H9 (cell line): Measurements from ENCODE around the gene SRA1. TPM values are rescaled to one million over a fixed set of nuclear protein-coding genes. Genes with fewer than 3 reads are reported as not detected.

Experiments
- DNase-seq: peaks from one replicate; pipeline ENCODE4 v3.0.0-alpha.2; 2017
- H2AFZ ChIP-seq: one replicate; pipeline ENCODE4 v1.6.1; 2013; ENCODE audit warnings: mild to moderate bottlenecking, low read length, control low read depth, moderate library complexity
- H2AK5ac ChIP-seq: 2 replicates; pipeline ENCODE4 v1.6.1; 2013; ENCODE audit warnings: low read length, control low read depth, mixed read lengths; ENCODE audit not compliant: insufficient read length
- H2BK120ac ChIP-seq: one replicate; pipeline ENCODE4 v1.6.1; 2013; ENCODE audit warnings: low read depth, mild to moderate bottlenecking, low read length, control low read depth, inconsistent platforms; ENCODE audit not compliant: poor library complexity, severe bottlenecking
- H2BK12ac ChIP-seq: 2 replicates; pipeline ENCODE4 v1.6.1; 2013; ENCODE audit warnings: low read length, control low read depth, mixed read lengths, low read depth; ENCODE audit not compliant: insufficient read length
- H2BK15ac ChIP-seq: 2 replicates; pipeline ENCODE4 v1.6.1; 2013; ENCODE audit warnings: low read depth, low read length, control low read depth
- H2BK20ac ChIP-seq: one replicate; pipeline ENCODE4 v1.6.1; 2013; ENCODE audit warnings: low read depth, mild to moderate bottlenecking, low read length, control low read depth, inconsistent platforms; ENCODE audit not compliant: poor library complexity, severe bottlenecking
- H2BK5ac ChIP-seq: 2 replicates; pipeline ENCODE4 v1.6.1; 2013; ENCODE audit warnings: low read length, control low read depth, mixed read lengths; ENCODE audit not compliant: insufficient read length
- H3K14ac ChIP-seq: 2 replicates; pipeline ENCODE4 v1.6.1; 2013; ENCODE audit warnings: low read length, control low read depth; ENCODE audit not compliant: insufficient read depth
- H3K18ac ChIP-seq: 2 replicates; pipeline ENCODE4 v1.6.1; 2013; ENCODE audit warnings: low read depth, mild to moderate bottlenecking, mixed read lengths, low read length, control low read depth; ENCODE audit not compliant: insufficient read length
- H3K23ac ChIP-seq: 2 replicates; pipeline ENCODE4 v1.6.1; 2013; ENCODE audit warnings: low read length, control low read depth, mixed read lengths, low read depth; ENCODE audit not compliant: insufficient read length
- H3K23me2 ChIP-seq: 2 replicates; pipeline ENCODE4 v1.6.1; 2013; ENCODE audit warnings: low read depth, mild to moderate bottlenecking, mixed read lengths, low read length, control low read depth; ENCODE audit not compliant: insufficient read length, poor library complexity, severe bottlenecking
- H3K27ac ChIP-seq: 2 replicates; pipeline ENCODE4 v1.5.1; 2013; ENCODE audit warnings: low read length, control low read depth, mixed read lengths, low read depth; ENCODE audit not compliant: insufficient read length
- H3K27me3 ChIP-seq: 2 replicates; pipeline ENCODE4 v1.6.1; 2013; ENCODE audit warnings: low read length, control low read depth, inconsistent platforms; ENCODE audit not compliant: insufficient read depth
- H3K4ac ChIP-seq: 2 replicates; pipeline ENCODE4 v1.6.1; 2013; ENCODE audit warnings: low read depth, mild to moderate bottlenecking, control low read depth, inconsistent platforms, low read length, moderate library complexity
- H3K4me1 ChIP-seq: 2 replicates; pipeline ENCODE4 v1.6.1; 2013; ENCODE audit warnings: low read length, control low read depth, inconsistent platforms; ENCODE audit not compliant: insufficient read depth
- H3K4me2 ChIP-seq: 2 replicates; pipeline ENCODE4 v1.6.1; 2013; ENCODE audit warnings: low read length, control low read depth, mixed read lengths; ENCODE audit not compliant: insufficient read length, insufficient read depth
- H3K56ac ChIP-seq: 2 replicates; pipeline ENCODE4 v1.6.1; 2013; ENCODE audit warnings: low read depth, mild to moderate bottlenecking, mixed read lengths, low read length, control low read depth; ENCODE audit not compliant: insufficient read length
- H3K79me1 ChIP-seq: 2 replicates; pipeline ENCODE4 v1.6.1; 2013; ENCODE audit warnings: low read depth, mild to moderate bottlenecking, moderate library complexity, low read length, control low read depth, inconsistent platforms; ENCODE audit not compliant: insufficient read depth, poor library complexity, severe bottlenecking
- H3K79me2 ChIP-seq: 2 replicates; pipeline ENCODE4 v1.6.1; 2013; ENCODE audit warnings: low read length, control low read depth, inconsistent platforms; ENCODE audit not compliant: insufficient read depth
- H3K9ac ChIP-seq: 2 replicates; pipeline ENCODE4 v1.6.1; 2013; ENCODE audit warnings: low read length, control low read depth, mixed read lengths; ENCODE audit not compliant: insufficient read length; ENCODE audit errors: extremely low read depth
- H3K9me3 ChIP-seq: one replicate; pipeline ENCODE4 v1.6.1; 2013; ENCODE audit warnings: low read depth, low read length, inconsistent platforms; ENCODE audit not compliant: control insufficient read depth
- H3T11ph ChIP-seq: one replicate; pipeline ENCODE4 v1.6.1; 2013; ENCODE audit warnings: mild to moderate bottlenecking, low read length, control low read depth, inconsistent platforms
- H4K20me1 ChIP-seq: one replicate; pipeline ENCODE4 v1.6.1; 2013; ENCODE audit not compliant: control insufficient read depth, insufficient read length, insufficient read depth
- H4K5ac ChIP-seq: 2 replicates; pipeline ENCODE4 v1.6.1; 2013; ENCODE audit warnings: low read depth, mild to moderate bottlenecking, mixed read lengths, low read length, control low read depth; ENCODE audit not compliant: insufficient read length
- H4K8ac ChIP-seq: replicated peaks from 2 replicates; pipeline ENCODE4 v1.6.1; 2013; ENCODE audit warnings: low read length, control low read depth, mixed read lengths, low read depth; ENCODE audit not compliant: insufficient read length
- H4K91ac ChIP-seq: 2 replicates; pipeline ENCODE4 v1.6.1; 2013; ENCODE audit warnings: low read depth, mild to moderate bottlenecking, moderate library complexity, mixed read lengths, low read length, control low read depth; ENCODE audit not compliant: insufficient read length
- H3K27ac Mint-ChIP-seq, 3 experiments: 2 replicates in 2 of 3; 3 replicates in 1 of 3; pipeline ENCODE4 v1.8.0; 2020 to 2021; ENCODE audit warnings: mixed read lengths in 3 of 3, mild to moderate bottlenecking in 1 of 3, moderate library complexity in 1 of 3
- H3K27me3 Mint-ChIP-seq: 2 replicates; pipeline ENCODE4 v1.8.0; 2021; ENCODE audit warnings: low read depth, mild to moderate bottlenecking, moderate library complexity, mixed read lengths
- H3K36me3 Mint-ChIP-seq, 3 experiments: 2 replicates in 2 of 3; 3 replicates in 1 of 3; pipeline ENCODE4 v1.8.0; 2020 to 2021; ENCODE audit warnings: low read depth in 3 of 3, mixed read lengths in 3 of 3; ENCODE audit not compliant: insufficient read depth in 1 of 3
- H3K4me1 Mint-ChIP-seq, 2 experiments: 2 replicates each; pipeline ENCODE4 v1.8.0; 2020; ENCODE audit warnings: mixed read lengths in 2 of 2
- H3K4me3 Mint-ChIP-seq, 2 experiments: 2 replicates in 1 of 2; 3 replicates in 1 of 2; pipeline ENCODE4 v1.8.0; 2020 to 2021; ENCODE audit warnings: mild to moderate bottlenecking in 2 of 2, mixed read lengths in 2 of 2, moderate library complexity in 1 of 2
- H3K9me3 Mint-ChIP-seq, 2 experiments: 2 replicates in 1 of 2; 3 replicates in 1 of 2; pipeline ENCODE4 v1.8.0; 2020; ENCODE audit warnings: mild to moderate bottlenecking in 2 of 2, mixed read lengths in 2 of 2, moderate library complexity in 1 of 2
- CTCF ChIP-seq: fragments of 200-600 bp; sonication (generic); conservative IDR thresholded peaks from 3 replicates; pipeline ENCODE4 v1.8.0; 2021; ENCODE audit warnings: antibody characterized with exemption, mild to moderate bottlenecking
- WGBS: extraction: QIAGEN DNeasy Blood & Tissue Kit; methylation state at CpG from one replicate; pipeline ENCODE4 v1.1.7; 2013; ENCODE audit warnings: missing lambda C conversion rate, low lambda C conversion rate, mixed read lengths; ENCODE audit not compliant: insufficient read length; ENCODE audit errors: extremely low coverage; 5-methylcytosine and 5-hydroxymethylcytosine counted together
- total RNA-seq: library from RNA; stranded (reverse); gene quantifications from 2 replicates; pipeline ENCODE4 v1.2.1, GENCODE V29; 2021

The SRA1 gene
- total RNA-seq, 1 experiment from 2014 or later: 49.3 TPM

GRCh38 chr5:140576776-140577201 is 19.5 kb upstream of the SRA1 start:
- Histone ChIP-seq H4K8ac (no peak overlapping the region), H4K20me1 (no peaks in the 10 kb centered on the region), H3K9ac (no peak overlapping the region), H3K4me2 (no peak overlapping the region), H3K9me3 (no peaks in the 10 kb centered on the region), H4K91ac (no peak overlapping the region), H3K23ac (no peak overlapping the region), H3T11ph (no peak overlapping the region), H2BK5ac (no peak overlapping the region), H3K79me1 (no peaks in the 10 kb centered on the region), H2BK12ac (no peak overlapping the region), H3K27ac (no peak overlapping the region), H3K4ac (no peak overlapping the region), H4K5ac (no peak overlapping the region), H3K14ac (no peak overlapping the region), H2BK20ac (no peak overlapping the region), H3K23me2 (no peaks in the 10 kb centered on the region), H3K79me2 (no peaks in the 10 kb centered on the region), H2BK15ac (no peak overlapping the region), H2AFZ (no peak overlapping the region), H2AK5ac (no peak overlapping the region), H3K18ac (no peak overlapping the region), H3K27me3 (no peaks in the 10 kb centered on the region), H3K56ac (no peak overlapping the region), H3K4me1 (0 out of 2 replicates have a peak, but pooled peaks cover 2% of the 10 kb centered on the region), H2BK120ac (no peak overlapping the region)
- Mint-ChIP-seq H3K27ac (no peak overlapping the region), H3K9me3 (no peaks in the 10 kb centered on the region), H3K4me3 (no peak overlapping the region), H3K36me3 (no peaks in the 10 kb centered on the region), H3K4me1 (no peaks in the 10 kb centered on the region), H3K27me3 (peaks cover 8% of the 10 kb centered on the region)
- DNase-seq: no peak
- no CpG with 5 or more reads among the region's 2 CpGs for WGBS
- no peak for TF ChIP-seq CTCF
